Activated CD8-positive, alpha-beta memory T cell treated with anti-CD3 and anti-CD28 coated beads, Interleukin-2, amount 50 U/mL, for 48 hours (primary cell): ENCODE measurements around the gene KCNMA1.
"Not testable (repeated sequence)": the region's sequence is repeated elsewhere in the genome, so short reads cannot be mapped to it uniquely, and the experiment has no call there.

ENCODE experiments used
- DNase-seq: peaks from one replicate; pipeline ENCODE4 v3.0.0-alpha.2; 2020

KCNMA1 gene

GRCh38 chr10:77637532-77638320 lies at the start of gene KCNMA1:
Gene KCNMA1, minus strand, starts transcription at chr10:77637808.
- peak; percentile 53 for DNase-seq

GRCh38 chr10:77686650-77687417 lies 49.2 kb upstream of the KCNMA1 start:
- DNase-seq: no peak

- no peak for DNase-seq
Observed at GRCh38 chr10:77686096-77686495, 48.5 kb upstream of the KCNMA1 start.

GRCh38 chr10:77685432-77685831 lies 47.8 kb upstream of the KCNMA1 start:
- no peak for DNase-seq

GRCh38 chr10:77683088-77683432 lies 45.5 kb upstream of the KCNMA1 start:
- DNase-seq: not testable (repeated sequence)

GRCh38 chr10:77682393-77683087 lies 44.9 kb upstream of the KCNMA1 start:
- DNase-seq: no peak

GRCh38 chr10:77681839-77682238 lies 44.2 kb upstream of the KCNMA1 start:
- DNase-seq: no peak

GRCh38 chr10:77680811-77681210 lies 43.2 kb upstream of the KCNMA1 start:
- no peak for DNase-seq

- DNase-seq: no peak
Observed at GRCh38 chr10:77680065-77680464, 42.5 kb upstream of the KCNMA1 start.

- DNase-seq: no peak
Observed at GRCh38 chr10:77679217-77679616, 41.6 kb upstream of the KCNMA1 start.

- no peak for DNase-seq
Observed at GRCh38 chr10:77678146-77678545, 40.5 kb upstream of the KCNMA1 start.

GRCh38 chr10:77675347-77675746 lies 37.7 kb upstream of the KCNMA1 start:
- no peak for DNase-seq

- no peak for DNase-seq
Observed at GRCh38 chr10:77673515-77674140, 36.0 kb upstream of the KCNMA1 start.

- no peak for DNase-seq
Observed at GRCh38 chr10:77673101-77673500, 35.5 kb upstream of the KCNMA1 start.

GRCh38 chr10:77671594-77672252 lies 34.1 kb upstream of the KCNMA1 start:
- DNase-seq: no peak

- DNase-seq: no peak
Observed at GRCh38 chr10:77670817-77671443, 33.3 kb upstream of the KCNMA1 start.

- DNase-seq: no peak
Observed at GRCh38 chr10:77669892-77670291, 32.3 kb upstream of the KCNMA1 start.

- no peak for DNase-seq
Observed at GRCh38 chr10:77667426-77668324, 30.1 kb upstream of the KCNMA1 start.

GRCh38 chr10:77666821-77667220 lies 29.2 kb upstream of the KCNMA1 start:
- DNase-seq: no peak

- DNase-seq: no peak
Observed at GRCh38 chr10:77664696-77665095, 27.1 kb upstream of the KCNMA1 start.

- DNase-seq: no peak
Observed at GRCh38 chr10:77664008-77664407, 26.4 kb upstream of the KCNMA1 start.
